Measurements from ENCODE around the gene ATP8A2. TPM values are rescaled to one million over a fixed set of nuclear protein-coding genes. Genes with fewer than 3 reads are reported as not detected.

ATP8A2 gene
- total RNA-seq, 1 donor from 2014 or later: 4.2 TPM

GRCh38 chr13:25575562-25575961 lies 203.8 kb downstream of the ATP8A2 start:
- peaks cover 4% of the 10 kb centered on the region for H3K4me1 Mint-ChIP-seq

GRCh38 chr13:25578526-25578925 lies 206.8 kb downstream of the ATP8A2 start:
- Histone ChIP-seq H3K27ac (no peak overlapping the region), H4K20me1 (ENCODE audit: low read depth) (no peaks in the 10 kb centered on the region), H3K4me2 (no peak overlapping the region), H3K4me3 (no peak overlapping the region), H2AFZ (replicated peaks) (no peak overlapping the region), H3K9ac (no peak overlapping the region), H3K9me3 (ENCODE audit: low read depth) (no peaks in the 10 kb centered on the region), H3K36me3 (no peaks in the 10 kb centered on the region), H3K4me1 (peaks cover 27% of the 10 kb centered on the region), H3F3A (ENCODE audit: low read depth) (no peaks in the 10 kb centered on the region), H3K79me2 (ENCODE audit: low read depth) (no peaks in the 10 kb centered on the region), H3K27me3 (no peaks in the 10 kb centered on the region)
- no peak for TF ChIP-seq EZH2phosphoT487 (IDR thresholded peaks at IDR 0.05)
- no peak for TF ChIP-seq EZH2 (IDR thresholded peaks at IDR 0.05)
- no peak for TF ChIP-seq CTCF (IDR thresholded peaks at IDR 0.05)
- Mint-ChIP-seq H3K27me3 (ENCODE audit: insufficient read depth, low read depth) (peaks cover 5% of the 10 kb centered on the region), H3K4me1 (peaks cover 4% of the 10 kb centered on the region), H3K4me3 (no peak overlapping the region), H3K36me3 (no peaks in the 10 kb centered on the region), H3K9me3 (no peaks in the 10 kb centered on the region), H3K27ac (no peak overlapping the region)
- no peak for DNase-seq (ENCODE audit: low spot score)

More at GRCh38 chr13:25575562-25575961, 203.8 kb downstream of the ATP8A2 start:
- Mint-ChIP-seq H3K4me3 (no peak overlapping the region), H3K36me3 (no peaks in the 10 kb centered on the region), H3K9me3 (no peaks in the 10 kb centered on the region), H3K27ac (no peak overlapping the region), H3K27me3 (ENCODE audit: insufficient read depth, low read depth) (peaks cover 2% of the 10 kb centered on the region)
- Histone ChIP-seq H3K4me1 (peaks cover 25% of the 10 kb centered on the region), H3K9me3 (ENCODE audit: low read depth) (no peaks in the 10 kb centered on the region), H3K79me2 (ENCODE audit: low read depth) (no peaks in the 10 kb centered on the region), H3K27me3 (no peaks in the 10 kb centered on the region), H3K9ac (no peak overlapping the region), H4K20me1 (ENCODE audit: low read depth) (no peaks in the 10 kb centered on the region), H3K4me2 (no peak overlapping the region), H2AFZ (replicated peaks) (no peak overlapping the region), H3K36me3 (no peaks in the 10 kb centered on the region), H3K4me3 (no peak overlapping the region), H3K27ac (no peak overlapping the region), H3F3A (ENCODE audit: low read depth) (no peaks in the 10 kb centered on the region)
- TF ChIP-seq EZH2phosphoT487 (IDR thresholded peaks at IDR 0.05) (no peak), EZH2 (IDR thresholded peaks at IDR 0.05) (no peak), CTCF (IDR thresholded peaks at IDR 0.05) (no peak)
- DNase-seq (ENCODE audit: low spot score): no peak

- Histone ChIP-seq H4K20me1 (ENCODE audit: low read depth) (no peaks in the 10 kb centered on the region), H3K9ac (no peak overlapping the region), H3K27me3 (no peaks in the 10 kb centered on the region), H3K9me3 (ENCODE audit: low read depth) (no peaks in the 10 kb centered on the region), H3K4me1 (peaks cover 27% of the 10 kb centered on the region), H2AFZ (replicated peaks) (no peak overlapping the region), H3K4me3 (no peak overlapping the region), H3F3A (ENCODE audit: low read depth) (no peaks in the 10 kb centered on the region), H3K36me3 (no peaks in the 10 kb centered on the region), H3K4me2 (no peak overlapping the region), H3K79me2 (ENCODE audit: low read depth) (no peaks in the 10 kb centered on the region), H3K27ac (no peak overlapping the region)
- no peak overlapping the region for H3K27ac Mint-ChIP-seq
- H3K36me3 Mint-ChIP-seq: no peaks in the 10 kb centered on the region
- H3K9me3 Mint-ChIP-seq: no peaks in the 10 kb centered on the region
- H3K27me3 Mint-ChIP-seq (ENCODE audit: insufficient read depth, low read depth): peaks cover 5% of the 10 kb centered on the region
- H3K4me1 Mint-ChIP-seq: peaks cover 4% of the 10 kb centered on the region
- no peak overlapping the region for H3K4me3 Mint-ChIP-seq
- TF ChIP-seq CTCF (IDR thresholded peaks at IDR 0.05) (no peak), EZH2 (IDR thresholded peaks at IDR 0.05) (no peak), EZH2phosphoT487 (IDR thresholded peaks at IDR 0.05) (no peak)
- DNase-seq (ENCODE audit: low spot score): no peak
These were observed 207.4 kb downstream of the ATP8A2 start for GRCh38 chr13:25579221-25579620.

Data from neural progenitor cell (in vitro differentiated cells).